Measurements from ENCODE around the gene PRR12.

GRCh38 chr19:49592486-49593232 lies 1.7 kb downstream of the PRR12 start:
- TF ChIP-seq, protein P1, sequence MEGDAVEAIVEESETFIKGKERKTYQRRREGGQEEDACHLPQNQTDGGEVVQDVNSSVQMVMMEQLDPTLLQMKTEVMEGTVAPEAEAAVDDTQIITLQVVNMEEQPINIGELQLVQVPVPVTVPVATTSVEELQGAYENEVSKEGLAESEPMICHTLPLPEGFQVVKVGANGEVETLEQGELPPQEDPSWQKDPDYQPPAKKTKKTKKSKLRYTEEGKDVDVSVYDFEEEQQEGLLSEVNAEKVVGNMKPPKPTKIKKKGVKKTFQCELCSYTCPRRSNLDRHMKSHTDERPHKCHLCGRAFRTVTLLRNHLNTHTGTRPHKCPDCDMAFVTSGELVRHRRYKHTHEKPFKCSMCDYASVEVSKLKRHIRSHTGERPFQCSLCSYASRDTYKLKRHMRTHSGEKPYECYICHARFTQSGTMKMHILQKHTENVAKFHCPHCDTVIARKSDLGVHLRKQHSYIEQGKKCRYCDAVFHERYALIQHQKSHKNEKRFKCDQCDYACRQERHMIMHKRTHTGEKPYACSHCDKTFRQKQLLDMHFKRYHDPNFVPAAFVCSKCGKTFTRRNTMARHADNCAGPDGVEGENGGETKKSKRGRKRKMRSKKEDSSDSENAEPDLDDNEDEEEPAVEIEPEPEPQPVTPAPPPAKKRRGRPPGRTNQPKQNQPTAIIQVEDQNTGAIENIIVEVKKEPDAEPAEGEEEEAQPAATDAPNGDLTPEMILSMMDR (IDR thresholded peaks at IDR 0.05) = no peak
- TF ChIP-seq EZH2 (IDR thresholded peaks at IDR 0.05; ENCODE audit: borderline replicate concordance, insufficient read depth, low read depth, low read length, poor library complexity, severe bottlenecking) = no peak
